C4-2B (cell line): ENCODE data around the gene NAA15.

ENCODE experiments used
- ZFX ChIP-seq: fragments of 450-650 bp; IDR thresholded peaks from 2 replicates; pipeline ENCODE4 v1.6.1; 2017
- TF ChIP-seq, protein P1 (sequence below): fragments of 450-650 bp; conservative IDR thresholded peaks from 2 replicates; pipeline ENCODE4 v1.5.1; 2017; ENCODE audit warnings: mild to moderate bottlenecking

- TF ChIP-seq, protein P1, sequence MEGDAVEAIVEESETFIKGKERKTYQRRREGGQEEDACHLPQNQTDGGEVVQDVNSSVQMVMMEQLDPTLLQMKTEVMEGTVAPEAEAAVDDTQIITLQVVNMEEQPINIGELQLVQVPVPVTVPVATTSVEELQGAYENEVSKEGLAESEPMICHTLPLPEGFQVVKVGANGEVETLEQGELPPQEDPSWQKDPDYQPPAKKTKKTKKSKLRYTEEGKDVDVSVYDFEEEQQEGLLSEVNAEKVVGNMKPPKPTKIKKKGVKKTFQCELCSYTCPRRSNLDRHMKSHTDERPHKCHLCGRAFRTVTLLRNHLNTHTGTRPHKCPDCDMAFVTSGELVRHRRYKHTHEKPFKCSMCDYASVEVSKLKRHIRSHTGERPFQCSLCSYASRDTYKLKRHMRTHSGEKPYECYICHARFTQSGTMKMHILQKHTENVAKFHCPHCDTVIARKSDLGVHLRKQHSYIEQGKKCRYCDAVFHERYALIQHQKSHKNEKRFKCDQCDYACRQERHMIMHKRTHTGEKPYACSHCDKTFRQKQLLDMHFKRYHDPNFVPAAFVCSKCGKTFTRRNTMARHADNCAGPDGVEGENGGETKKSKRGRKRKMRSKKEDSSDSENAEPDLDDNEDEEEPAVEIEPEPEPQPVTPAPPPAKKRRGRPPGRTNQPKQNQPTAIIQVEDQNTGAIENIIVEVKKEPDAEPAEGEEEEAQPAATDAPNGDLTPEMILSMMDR = no peak
- no peak for TF ChIP-seq ZFX
These were observed 13.9 kb downstream of the NAA15 start for GRCh38 chr4:139315221-139315675.
